A549 (cell line): ENCODE data around the gene RMND5B.

Source experiments
- BHLHE40 ChIP-seq: IDR thresholded peaks from 2 replicates; pipeline ENCODE4 v1.6.1; 2012; ENCODE audit warnings: low read depth, low read length, inconsistent platforms
- POLR2A ChIP-seq: IDR thresholded peaks from 2 replicates; pipeline ENCODE4 v1.6.1; 2012; ENCODE audit warnings: mild to moderate bottlenecking, low read length
- TF ChIP-seq, protein P1 (sequence below): fragments of >200 bp; sonication (Bioruptor Twin); formaldehyde crosslinking; IDR thresholded peaks from 3 replicates; pipeline ENCODE4 v1.5.1; 2016

DNA sequence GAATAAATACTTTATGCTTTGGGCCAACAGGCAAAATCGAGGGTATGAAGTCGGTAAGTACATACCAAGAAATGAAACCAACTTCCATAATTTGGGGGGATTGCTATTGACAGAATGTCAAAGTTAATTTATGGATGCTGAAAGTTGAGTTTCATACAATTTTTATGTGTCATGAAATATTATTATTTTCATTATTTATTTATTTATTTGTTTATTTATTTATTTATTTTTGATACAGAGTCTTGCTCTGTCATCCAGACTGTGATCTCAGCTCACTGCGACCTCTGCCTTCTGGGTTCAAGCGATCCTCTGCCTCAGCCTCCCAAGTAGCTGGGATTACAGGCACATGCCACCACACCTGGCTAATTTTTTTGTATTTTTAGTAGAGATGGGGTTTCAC, 60.8 kb downstream of the RMND5B start:
- TF ChIP-seq, protein P1, sequence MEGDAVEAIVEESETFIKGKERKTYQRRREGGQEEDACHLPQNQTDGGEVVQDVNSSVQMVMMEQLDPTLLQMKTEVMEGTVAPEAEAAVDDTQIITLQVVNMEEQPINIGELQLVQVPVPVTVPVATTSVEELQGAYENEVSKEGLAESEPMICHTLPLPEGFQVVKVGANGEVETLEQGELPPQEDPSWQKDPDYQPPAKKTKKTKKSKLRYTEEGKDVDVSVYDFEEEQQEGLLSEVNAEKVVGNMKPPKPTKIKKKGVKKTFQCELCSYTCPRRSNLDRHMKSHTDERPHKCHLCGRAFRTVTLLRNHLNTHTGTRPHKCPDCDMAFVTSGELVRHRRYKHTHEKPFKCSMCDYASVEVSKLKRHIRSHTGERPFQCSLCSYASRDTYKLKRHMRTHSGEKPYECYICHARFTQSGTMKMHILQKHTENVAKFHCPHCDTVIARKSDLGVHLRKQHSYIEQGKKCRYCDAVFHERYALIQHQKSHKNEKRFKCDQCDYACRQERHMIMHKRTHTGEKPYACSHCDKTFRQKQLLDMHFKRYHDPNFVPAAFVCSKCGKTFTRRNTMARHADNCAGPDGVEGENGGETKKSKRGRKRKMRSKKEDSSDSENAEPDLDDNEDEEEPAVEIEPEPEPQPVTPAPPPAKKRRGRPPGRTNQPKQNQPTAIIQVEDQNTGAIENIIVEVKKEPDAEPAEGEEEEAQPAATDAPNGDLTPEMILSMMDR: no peak
- TF ChIP-seq POLR2A (no peak), BHLHE40 (no peak)
